HG03108 (cell line): Measurements from ENCODE around the gene PALMD.

ENCODE experiments used
- ATAC-seq: cut with Tn5 transposase; IDR thresholded peaks from one replicate; pipeline ENCODE4 v1.9.1; 2021; ENCODE audit warnings: moderate library complexity; ENCODE audit not compliant: unreplicated experiment

The PALMD gene, protein sequence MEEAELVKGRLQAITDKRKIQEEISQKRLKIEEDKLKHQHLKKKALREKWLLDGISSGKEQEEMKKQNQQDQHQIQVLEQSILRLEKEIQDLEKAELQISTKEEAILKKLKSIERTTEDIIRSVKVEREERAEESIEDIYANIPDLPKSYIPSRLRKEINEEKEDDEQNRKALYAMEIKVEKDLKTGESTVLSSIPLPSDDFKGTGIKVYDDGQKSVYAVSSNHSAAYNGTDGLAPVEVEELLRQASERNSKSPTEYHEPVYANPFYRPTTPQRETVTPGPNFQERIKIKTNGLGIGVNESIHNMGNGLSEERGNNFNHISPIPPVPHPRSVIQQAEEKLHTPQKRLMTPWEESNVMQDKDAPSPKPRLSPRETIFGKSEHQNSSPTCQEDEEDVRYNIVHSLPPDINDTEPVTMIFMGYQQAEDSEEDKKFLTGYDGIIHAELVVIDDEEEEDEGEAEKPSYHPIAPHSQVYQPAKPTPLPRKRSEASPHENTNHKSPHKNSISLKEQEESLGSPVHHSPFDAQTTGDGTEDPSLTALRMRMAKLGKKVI

DNA sequence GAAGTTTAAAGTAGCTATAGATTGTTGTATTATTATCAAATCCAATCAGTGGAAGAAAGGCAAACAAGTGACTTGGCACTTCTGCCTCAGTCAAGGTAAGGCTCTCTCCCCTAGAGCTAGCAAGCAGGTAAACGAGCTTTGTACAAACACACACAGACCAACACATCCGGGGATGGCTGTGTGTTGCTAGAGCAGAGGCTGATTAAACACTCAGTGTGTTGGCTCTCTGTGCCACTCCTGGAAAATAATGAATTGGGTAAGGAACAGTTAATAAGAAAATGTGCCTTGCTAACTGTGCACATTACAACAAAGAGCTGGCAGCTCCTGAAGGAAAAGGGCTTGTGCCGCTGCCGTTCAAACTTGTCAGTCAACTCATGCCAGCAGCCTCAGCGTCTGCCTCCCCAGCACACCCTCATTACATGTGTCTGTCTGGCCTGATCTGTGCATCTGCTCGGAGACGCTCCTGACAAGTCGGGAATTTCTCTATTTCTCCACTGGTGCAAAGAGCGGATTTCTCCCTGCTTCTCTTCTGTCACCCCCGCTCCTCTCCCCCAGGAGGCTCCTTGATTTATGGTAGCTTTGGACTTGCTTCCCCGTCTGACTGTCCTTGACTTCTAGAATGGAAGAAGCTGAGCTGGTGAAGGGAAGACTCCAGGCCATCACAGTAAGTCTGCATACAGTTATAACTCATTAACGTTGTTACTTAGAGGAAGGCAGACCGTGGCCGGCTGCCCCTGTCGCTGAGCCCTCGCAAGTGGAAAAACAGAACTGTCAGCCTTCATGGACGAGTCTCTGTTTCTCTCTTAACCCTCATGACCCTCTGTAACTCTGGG, at the start of gene PALMD:
TSS of gene PALMD (plus strand) at position 415 of the 833 bp plus-strand sequence. CDS start at position 620, 205 bp downstream.
- ATAC-seq: no peak

DNA sequence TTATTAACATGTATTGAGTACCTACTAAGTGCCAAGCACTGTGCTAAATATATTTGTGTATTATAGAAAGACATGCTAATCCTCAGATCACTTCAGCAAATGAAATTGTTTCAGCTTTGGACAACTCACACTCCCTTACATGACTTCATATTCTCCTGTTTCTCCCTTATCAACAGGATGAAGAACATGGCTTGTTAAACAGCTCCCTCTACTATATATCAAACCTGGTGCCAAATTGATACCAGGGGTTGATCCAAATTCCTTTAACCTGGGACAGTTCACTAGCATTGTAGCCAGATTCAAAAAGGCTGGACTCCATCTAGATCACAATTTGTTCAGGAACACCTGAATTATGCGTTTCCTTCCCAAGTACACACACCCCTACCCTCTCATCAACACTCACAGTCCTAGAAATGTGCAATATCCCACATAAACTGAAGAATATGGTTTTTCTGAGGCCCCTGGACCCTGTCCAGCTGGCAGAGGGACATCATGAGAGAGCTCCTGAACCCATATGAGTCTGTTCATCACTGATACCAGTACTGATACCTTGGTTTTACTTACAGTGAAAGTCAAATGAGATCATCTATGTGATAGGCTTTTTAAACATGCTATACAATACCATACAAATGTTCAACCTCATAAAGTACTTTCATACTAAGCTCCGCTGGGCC, 47.0 kb upstream of the PALMD start:
- ATAC-seq: no peak

DNA sequence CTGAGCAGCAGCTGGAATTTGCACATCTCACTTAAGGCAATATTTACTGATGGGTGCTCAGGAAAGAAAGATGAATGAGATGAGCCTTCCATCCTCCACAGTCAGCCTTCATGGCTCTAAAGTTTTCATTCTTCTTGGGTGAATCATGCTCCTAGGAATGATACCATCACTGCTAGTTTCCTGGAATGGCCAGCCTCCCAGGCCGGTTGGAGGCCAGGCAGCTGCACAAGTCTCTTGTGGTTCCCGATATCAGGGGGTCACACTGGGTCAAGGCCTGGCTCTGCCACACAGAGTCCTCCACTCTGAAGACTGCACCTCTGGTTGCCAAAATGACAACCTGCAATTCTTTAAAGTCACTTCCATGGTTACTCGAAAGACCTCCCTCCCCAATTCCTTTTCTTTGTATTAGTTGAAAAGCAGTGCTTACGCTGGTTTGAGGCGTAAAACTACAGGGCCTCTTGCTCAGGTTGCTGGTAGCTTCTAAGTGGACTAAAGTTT, 46.2 kb upstream of the PALMD start:
- no peak for ATAC-seq

DNA sequence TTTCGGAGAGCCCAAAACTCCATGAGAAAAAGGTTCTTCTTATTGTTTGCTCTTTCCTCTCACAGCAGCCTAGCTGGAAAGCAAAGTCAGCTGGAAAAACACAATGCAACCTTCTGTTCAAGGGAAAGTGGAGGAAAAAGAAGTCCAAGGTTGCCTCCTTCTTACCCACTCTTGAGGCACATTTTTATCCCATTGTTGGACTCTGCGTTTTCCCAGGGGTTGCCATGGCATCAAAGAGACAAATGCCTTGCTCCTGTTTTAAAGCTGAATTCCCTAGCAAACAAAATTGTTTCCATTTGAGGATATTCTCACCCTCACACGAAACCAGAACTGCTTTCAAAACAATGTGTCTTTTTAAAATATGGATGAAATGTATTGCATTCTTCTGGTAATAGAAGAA, 45.1 kb upstream of the PALMD start:
- no peak for ATAC-seq

DNA sequence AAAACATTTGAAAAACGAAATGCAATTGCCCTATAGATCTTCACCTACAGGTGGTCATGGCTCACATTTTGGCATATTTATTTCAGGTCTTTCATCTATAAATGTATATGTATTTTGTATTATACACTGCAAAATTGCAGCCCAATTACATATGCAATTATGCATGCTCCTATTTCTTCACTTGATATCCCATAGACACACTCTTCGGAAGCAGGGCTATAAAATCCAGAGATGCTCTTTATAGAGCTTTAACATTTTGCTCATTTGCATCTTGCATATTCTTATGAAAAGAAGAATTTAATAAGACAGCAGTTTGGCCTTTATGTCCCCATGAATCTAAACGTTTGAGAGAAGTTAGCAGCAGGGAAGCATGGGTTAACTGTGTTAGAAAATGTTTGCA, 44.7 kb upstream of the PALMD start:
- ATAC-seq: no peak

DNA sequence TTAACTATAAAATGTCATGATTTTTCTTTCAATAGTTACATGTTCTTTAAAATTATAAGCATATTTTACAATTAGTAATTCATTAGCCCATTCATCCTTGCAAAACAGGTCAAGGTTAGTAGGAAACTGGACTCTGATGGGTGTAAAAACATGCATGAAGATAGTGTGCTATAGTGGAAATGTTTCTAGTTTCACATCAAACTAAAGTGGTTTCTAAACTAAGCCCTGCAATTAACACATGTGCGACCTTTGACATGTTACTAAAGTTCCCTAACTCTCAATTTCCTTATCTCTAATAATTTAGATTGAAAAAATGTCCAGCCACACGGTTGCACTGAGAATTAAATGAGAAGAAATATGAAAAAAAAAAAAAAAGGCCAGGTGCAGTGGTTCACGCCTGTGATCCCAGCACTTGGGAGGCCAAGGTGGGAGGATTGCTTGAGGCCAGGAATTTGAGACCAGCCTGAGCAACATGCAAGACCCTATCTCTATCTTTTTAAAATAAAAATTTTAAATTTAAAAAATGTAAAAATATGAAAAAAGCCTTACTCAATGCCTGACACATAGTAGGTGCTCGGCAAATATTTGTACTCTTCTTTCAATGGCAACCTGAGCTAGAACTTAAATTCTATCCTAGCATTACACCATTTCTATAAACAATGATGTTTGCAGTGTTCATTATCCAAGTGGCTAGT, 44.1 kb upstream of the PALMD start:
- ATAC-seq: no peak

DNA sequence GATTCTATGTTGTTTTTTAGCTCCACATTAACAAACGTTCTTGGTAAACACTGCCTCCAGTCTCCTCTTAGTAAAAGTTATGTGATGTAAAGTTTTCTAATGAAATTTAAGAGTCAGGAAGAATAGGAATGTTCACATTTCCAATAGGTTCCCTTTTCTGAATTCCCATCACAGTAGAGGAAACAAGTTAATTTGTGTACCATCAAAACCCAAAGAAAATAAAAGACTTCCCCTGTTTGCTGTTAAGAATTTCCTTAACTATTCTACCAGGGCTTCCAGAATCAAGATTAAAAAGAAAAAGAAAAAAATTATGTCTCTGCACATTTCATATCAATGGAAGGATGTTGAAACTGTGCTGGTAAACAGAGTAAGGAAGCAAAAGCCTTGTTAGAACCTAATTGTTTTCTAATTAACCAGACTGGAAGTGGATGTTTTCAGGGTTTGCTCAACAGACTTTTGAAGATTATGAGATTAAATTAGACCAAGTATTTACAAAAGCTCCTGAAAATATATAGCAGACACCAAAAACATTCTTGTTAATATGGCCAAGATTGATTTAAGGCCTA, 43.4 kb upstream of the PALMD start:
- no peak for ATAC-seq

DNA sequence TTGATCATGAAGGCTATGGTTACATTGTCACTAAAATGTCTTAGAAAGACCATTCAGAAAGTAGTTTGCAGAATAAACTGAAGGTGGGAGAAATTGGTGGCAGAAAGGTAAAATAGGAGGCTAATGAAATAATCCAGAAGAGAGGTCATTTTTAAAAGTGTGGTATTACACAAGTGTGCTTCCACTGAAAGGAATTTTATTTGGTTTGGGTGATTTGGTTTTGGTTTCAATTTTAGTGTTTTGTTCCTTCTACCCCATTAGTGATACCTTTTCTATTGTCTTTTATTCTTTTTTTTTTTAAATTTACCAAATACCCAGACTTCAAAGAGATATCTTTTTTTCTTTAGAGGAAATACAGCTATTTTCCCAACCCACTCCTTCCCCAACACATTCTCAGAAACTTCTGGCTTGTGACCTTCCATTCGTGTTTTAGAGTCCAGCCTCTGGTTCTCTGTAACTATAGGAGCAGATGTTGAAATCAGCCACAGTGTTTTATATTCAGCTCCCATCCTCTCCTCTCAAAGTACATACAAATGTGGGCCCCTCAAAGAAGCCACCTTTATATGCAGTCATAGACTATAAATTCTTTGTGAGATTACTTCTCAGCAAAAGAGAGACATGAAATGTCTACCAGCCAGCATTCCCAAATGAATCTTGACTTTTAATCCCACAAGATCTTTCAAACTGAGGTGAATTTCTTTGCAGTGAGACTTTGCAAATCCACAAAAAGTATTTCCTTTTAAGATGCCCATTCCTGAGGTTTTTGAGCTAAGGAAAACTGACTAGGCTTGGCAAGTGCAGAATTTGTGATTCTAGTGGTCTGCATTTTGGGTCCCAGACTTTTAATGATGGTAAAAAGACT, 42.0 kb upstream of the PALMD start:
- no peak for ATAC-seq

DNA sequence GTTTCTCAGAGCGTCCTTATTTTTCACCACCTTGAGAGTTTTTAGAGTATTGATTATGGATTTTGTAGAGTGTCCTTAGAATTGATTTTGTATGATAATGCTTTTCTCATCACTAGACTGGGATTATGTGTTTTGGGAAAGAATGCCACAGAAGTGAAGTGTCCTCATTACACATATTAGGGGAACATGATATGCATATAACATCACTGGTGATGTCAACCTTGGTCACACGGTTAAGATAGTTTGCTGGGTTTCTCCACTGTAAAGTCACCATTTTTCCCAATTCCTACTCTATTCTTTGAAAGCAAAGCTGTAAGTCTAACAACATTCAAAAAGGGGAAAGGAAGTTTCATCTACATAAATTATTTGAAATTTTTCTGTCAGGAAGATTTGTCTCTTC, 39.6 kb upstream of the PALMD start:
- no peak for ATAC-seq

DNA sequence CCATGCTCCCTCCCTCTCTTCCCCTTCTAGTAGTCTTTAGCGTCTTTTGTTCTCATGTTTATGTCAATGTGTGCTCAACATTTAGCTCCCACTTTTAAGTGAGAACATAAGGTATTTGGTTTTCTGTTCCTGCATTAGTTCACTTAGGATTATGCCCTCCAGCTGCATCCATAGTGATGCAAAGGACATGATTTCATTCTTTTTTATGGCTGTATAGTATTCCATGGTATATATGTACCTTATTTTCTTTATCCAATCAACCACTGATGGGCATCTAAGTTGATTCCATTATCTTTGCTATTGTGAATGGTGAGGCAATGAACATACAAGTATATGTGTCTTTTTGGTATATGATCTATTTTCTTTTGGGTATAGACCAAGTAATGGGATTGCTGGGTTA, 38.3 kb upstream of the PALMD start:
- ATAC-seq: no peak

DNA sequence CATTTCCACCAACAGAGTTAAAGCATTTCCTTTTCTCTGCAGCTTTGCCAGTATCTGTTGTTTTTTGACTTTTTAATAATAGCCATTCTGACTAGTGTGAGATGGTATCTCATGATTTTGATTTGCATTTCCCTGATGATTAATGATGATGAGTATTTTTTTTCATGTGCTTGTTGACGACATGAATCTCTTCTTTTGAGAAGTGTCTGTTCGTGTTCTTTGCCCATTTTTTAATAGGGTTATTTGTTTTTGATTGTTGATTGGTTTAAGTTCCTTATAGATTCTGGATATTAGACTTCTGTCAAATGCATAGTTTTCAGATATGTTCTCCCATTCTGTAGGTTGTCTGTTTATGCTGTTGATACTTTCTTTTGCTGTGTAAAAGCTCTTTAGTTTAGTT, 37.9 kb upstream of the PALMD start:
- ATAC-seq: no peak

DNA sequence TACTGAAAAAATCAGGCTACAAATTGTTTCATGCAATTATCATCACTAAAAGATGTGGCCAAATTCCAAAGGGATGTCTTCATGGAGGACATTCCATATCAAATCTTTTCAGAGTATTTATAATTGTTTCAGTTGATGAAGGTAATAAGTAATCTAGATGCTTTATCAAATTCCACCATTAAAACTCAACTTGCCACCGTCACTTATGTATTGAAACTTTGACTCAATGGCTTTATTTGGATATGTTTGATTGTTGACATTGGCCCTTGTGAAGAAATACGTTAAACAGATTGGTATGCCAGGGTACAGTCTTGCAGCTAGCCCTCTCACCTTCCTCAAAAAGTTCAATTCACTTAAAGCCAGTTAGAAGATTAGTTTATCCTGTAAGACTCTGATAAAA, 32.2 kb upstream of the PALMD start:
- no peak for ATAC-seq

DNA sequence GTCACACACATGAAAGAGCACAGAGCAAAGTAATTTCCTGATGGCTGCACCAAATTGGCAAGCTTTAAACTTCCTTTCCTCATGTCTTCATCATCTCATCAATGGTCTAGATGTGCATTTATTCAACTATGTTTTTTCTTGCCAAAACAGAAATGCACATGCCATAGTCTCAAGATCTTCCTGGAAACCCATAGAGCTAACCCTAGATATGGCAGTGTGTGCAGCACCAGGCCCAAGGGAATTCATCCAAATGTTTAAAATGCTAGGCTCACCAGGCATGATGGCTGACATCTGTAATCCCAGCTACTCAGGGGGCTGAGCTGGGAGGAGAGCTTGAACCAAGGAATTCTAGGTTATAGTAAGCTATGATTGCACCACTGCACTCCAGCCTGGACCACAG, 31.2 kb upstream of the PALMD start:
- no peak for ATAC-seq

DNA sequence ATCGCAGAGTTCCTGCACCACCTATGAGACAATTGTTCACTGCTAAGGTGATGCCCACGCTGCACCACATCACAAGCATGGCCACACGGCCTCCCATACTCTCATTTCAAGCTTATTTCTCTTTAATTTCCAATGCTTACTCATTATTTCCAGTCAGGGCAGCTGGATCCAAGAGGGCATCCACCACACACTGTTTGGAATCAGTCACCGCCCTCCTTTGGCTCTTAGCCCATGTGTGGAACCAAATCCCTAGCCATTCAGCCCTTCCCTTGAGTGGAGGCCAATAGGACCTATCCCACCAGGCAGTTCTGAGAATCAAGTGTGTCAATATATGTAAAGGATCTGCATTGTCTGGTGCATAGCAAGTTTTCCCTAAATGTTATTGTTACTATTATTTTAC, 26.3 kb upstream of the PALMD start:
- no peak for ATAC-seq

DNA sequence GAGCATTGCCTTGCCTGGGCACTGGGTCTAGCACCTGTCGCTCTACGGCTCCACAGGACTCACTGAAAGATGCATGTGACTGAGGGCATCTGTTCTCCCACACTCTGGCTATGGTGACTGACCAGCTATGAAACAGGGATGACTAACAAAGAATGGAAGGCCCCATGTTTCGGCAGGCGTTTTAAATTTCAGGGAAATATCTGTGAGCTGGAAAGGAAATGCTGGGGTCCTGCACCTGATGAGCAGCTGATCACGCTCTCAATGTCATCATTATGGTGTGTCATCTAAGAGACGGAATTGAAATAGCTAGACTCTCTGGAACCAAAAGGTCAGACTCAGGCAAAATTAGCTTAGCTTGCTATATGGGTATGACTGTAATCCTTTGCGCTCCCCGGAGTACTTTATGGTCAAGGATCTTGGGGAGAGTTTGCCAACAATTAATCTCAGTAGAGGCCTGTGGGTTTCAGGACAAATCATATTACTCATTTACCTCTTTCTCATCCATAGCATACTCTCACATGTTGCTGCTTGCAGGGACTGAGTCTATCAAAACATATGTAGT, 24.5 kb upstream of the PALMD start:
- ATAC-seq: no peak

DNA sequence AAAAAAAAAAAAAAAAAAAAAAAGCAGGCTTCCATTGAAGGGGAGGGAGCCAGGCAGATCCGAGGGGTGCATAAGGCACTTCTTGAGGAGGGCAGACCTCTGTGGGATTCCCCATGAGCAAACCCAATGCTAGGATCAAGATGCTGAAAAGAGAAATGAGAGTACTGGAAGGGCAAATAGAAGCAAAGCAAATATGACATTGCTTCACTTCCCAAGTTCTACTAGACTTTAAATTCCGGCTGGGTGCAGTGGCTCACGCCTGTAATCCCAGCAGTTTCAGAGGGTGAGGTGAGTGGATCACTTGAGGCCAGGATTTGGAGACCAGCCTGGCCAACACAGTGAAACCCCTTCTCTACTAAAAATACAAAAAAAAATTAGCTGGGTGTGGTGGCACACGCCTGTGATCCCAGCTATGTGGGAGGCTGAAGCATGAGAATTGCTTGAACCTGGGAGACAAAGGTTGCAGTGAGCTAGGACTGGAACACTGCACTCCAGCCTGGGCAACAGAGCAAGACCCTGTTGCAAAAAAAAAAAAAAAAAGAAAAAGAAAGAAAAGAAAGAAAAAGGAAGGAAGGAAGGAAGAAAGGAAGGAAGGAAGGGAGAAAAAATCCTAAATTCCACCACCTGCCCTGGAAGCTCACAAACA, 23.1 kb upstream of the PALMD start:
- ATAC-seq: no peak

DNA sequence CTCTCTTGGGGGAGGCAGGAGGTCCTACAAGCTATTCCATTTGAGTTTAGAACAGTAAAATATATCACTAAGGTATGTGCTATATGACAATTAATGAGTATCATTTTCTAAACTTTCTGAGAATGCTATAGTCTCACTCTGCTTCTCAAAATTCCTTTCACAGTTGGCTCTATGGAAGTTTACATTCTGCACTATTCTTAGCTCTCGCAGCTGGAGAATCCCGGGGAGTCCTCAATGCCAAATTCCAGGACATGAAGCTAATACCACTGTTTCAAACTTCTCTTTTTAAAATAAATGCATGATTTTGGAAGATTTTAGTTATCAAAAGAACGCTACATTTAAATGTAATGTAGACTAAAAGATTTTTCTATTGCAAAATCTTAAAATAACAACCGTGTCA, 22.4 kb upstream of the PALMD start:
- ATAC-seq: no peak

DNA sequence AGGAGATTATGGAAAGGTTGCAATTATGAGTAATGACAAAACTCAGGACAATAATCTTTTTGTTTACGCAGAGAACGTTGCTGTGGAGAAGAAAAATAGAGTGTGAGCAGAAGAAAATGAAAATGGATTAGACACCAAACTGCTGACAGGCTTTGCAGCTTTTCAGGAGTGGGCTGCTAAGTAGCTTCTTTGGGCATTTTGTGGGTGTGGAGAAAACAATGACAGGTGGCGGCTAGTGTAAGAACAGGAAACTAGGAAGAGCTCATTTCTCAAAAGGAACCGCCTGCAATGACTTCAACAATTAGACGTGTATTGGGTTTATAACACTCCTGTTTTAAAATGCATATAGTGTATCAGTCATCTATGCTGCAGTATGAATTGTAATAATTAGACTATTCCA, 18.3 kb upstream of the PALMD start:
- ATAC-seq: no peak

DNA sequence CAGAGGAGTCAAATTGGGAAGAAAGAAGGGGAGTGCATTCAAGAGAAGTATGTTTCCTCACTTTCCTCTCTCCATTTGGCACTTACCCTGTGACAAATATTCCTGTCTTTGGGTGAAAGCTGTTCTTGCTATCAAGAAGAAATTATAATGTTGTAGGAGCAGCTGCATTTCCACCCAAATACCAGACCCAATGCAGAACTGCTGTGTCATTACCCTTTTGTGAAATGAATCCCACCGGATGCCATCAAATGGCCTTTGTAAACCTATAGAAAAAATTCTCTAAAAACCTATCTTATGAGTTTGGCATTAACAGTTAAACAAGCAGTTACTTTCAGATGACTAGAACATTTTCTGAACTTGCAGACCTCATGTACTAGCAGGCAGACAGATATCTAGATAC, 16.7 kb upstream of the PALMD start:
- ATAC-seq: no peak
